Measurements from ENCODE around the gene EYA3.

Gene EYA3

GRCh38 chr1:28132171-28133167 is 44.1 kb upstream of the EYA3 start:
- no peak for DNase-seq (ENCODE audit: extremely low read depth, low read depth)
- no peak for TF ChIP-seq CTCF (IDR thresholded peaks at IDR 0.05; ENCODE audit: low read depth, low read length)

GRCh38 chr1:28130901-28131300 is 42.5 kb upstream of the EYA3 start:
- no peak for TF ChIP-seq CTCF (IDR thresholded peaks at IDR 0.05; ENCODE audit: low read depth, low read length)
- no peak for DNase-seq (ENCODE audit: extremely low read depth, low read depth)

- DNase-seq (ENCODE audit: extremely low read depth, low read depth) = no peak
- TF ChIP-seq CTCF (IDR thresholded peaks at IDR 0.05; ENCODE audit: low read depth, low read length) = no peak
Measured at GRCh38 chr1:28129150-28129549, 40.7 kb upstream of the EYA3 start.

GRCh38 chr1:28127617-28128257 is 39.3 kb upstream of the EYA3 start:
- no peak for DNase-seq (ENCODE audit: extremely low read depth, low read depth)
- no peak for TF ChIP-seq CTCF (IDR thresholded peaks at IDR 0.05; ENCODE audit: low read depth, low read length)

GRCh38 chr1:28126783-28127490 is 38.5 kb upstream of the EYA3 start:
- DNase-seq (ENCODE audit: extremely low read depth, low read depth) = no peak
- no peak for TF ChIP-seq CTCF (IDR thresholded peaks at IDR 0.05; ENCODE audit: low read depth, low read length)

GRCh38 chr1:28126212-28126611 is 37.8 kb upstream of the EYA3 start:
- no peak for DNase-seq (ENCODE audit: extremely low read depth, low read depth)
- TF ChIP-seq CTCF (IDR thresholded peaks at IDR 0.05; ENCODE audit: low read depth, low read length) = no peak

Measured in AG09319 (cell line).